ENCODE measurements around the gene RNF5.

RNF5 gene

GRCh38 chr6:32146287-32146686, 31.9 kb upstream of the RNF5 start:
- no peak for DNase-seq

GRCh38 chr6:32146687-32147086, 31.5 kb upstream of the RNF5 start:
- Histone ChIP-seq H4K20me1 (ENCODE audit: insufficient read depth, low read length) (no peaks in the 10 kb centered on the region), H3K9ac (ENCODE audit: low read length) (no peak overlapping the region), H3K27me3 (replicated peaks; ENCODE audit: insufficient read depth, low read length) (peaks cover 76% of the 10 kb centered on the region), H2AFZ (ENCODE audit: low read length) (no peak overlapping the region), H3K4me3 (ENCODE audit: low read length) (no peak overlapping the region), H3K79me2 (ENCODE audit: low read length) (no peaks in the 10 kb centered on the region), H3K9me2 (replicated peaks; ENCODE audit: insufficient read depth, low read length) (no peaks in the 10 kb centered on the region), H3K36me3 (replicated peaks; ENCODE audit: insufficient read depth, low read length) (no peaks in the 10 kb centered on the region), H3K27ac (ENCODE audit: low read length) (no peak overlapping the region), H3K4me1 (ENCODE audit: low read length) (no peaks in the 10 kb centered on the region), H3K4me2 (ENCODE audit: low read depth, low read length) (no peak overlapping the region), H3F3A (ENCODE audit: insufficient read depth, low read length) (no peaks in the 10 kb centered on the region), H3K9me3 (replicated peaks; ENCODE audit: insufficient read depth, low read length) (no peaks in the 10 kb centered on the region)
- TF ChIP-seq CTCF (IDR thresholded peaks at IDR 0.05; ENCODE audit: low read length) (no peak), EZH2 (optimal IDR thresholded peaks at IDR 0.05; ENCODE audit: low read depth, low read length) (no peak), EZH2phosphoT487 (IDR thresholded peaks at IDR 0.05; ENCODE audit: low read length) (no peak)
- DNase-seq, result no peak

More at GRCh38 chr6:32146287-32146686, 31.9 kb upstream of the RNF5 start:
- H3K9me3 ChIP-seq (replicated peaks; ENCODE audit: insufficient read depth, low read length), result no peaks in the 10 kb centered on the region
- H3K36me3 ChIP-seq (replicated peaks; ENCODE audit: insufficient read depth, low read length), result no peaks in the 10 kb centered on the region
- no peaks in the 10 kb centered on the region for H3F3A ChIP-seq (ENCODE audit: insufficient read depth, low read length)
- TF ChIP-seq EZH2 (optimal IDR thresholded peaks at IDR 0.05; ENCODE audit: low read depth, low read length) (no peak), EZH2phosphoT487 (IDR thresholded peaks at IDR 0.05; ENCODE audit: low read length) (no peak), CTCF (IDR thresholded peaks at IDR 0.05; ENCODE audit: low read length) (no peak)
- H3K9ac ChIP-seq (ENCODE audit: low read length), result no peak overlapping the region
- H3K79me2 ChIP-seq (ENCODE audit: low read length), result no peaks in the 10 kb centered on the region
- H3K27ac ChIP-seq (ENCODE audit: low read length), result no peak overlapping the region
- no peak overlapping the region for H2AFZ ChIP-seq (ENCODE audit: low read length)
- H4K20me1 ChIP-seq (ENCODE audit: insufficient read depth, low read length), result no peaks in the 10 kb centered on the region
- no peaks in the 10 kb centered on the region for H3K4me1 ChIP-seq (ENCODE audit: low read length)
- H3K4me3 ChIP-seq (ENCODE audit: low read length), result no peak overlapping the region
- H3K4me2 ChIP-seq (ENCODE audit: low read depth, low read length), result no peak overlapping the region
- H3K27me3 ChIP-seq (replicated peaks; ENCODE audit: insufficient read depth, low read length), result peaks cover 74% of the 10 kb centered on the region
- H3K9me2 ChIP-seq (replicated peaks; ENCODE audit: insufficient read depth, low read length), result no peaks in the 10 kb centered on the region

GRCh38 chr6:32147401-32148132, 30.6 kb upstream of the RNF5 start:
- Histone ChIP-seq H3K9ac (ENCODE audit: low read length) (no peak overlapping the region), H3K79me2 (ENCODE audit: low read length) (no peaks in the 10 kb centered on the region), H3K9me3 (replicated peaks; ENCODE audit: insufficient read depth, low read length) (no peaks in the 10 kb centered on the region), H3K27ac (ENCODE audit: low read length) (no peak overlapping the region), H2AFZ (ENCODE audit: low read length) (no peak overlapping the region), H4K20me1 (ENCODE audit: insufficient read depth, low read length) (no peaks in the 10 kb centered on the region), H3K9me2 (replicated peaks; ENCODE audit: insufficient read depth, low read length) (no peaks in the 10 kb centered on the region), H3K27me3 (replicated peaks; ENCODE audit: insufficient read depth, low read length) (peaks cover 83% of the 10 kb centered on the region), H3K36me3 (replicated peaks; ENCODE audit: insufficient read depth, low read length) (no peaks in the 10 kb centered on the region), H3K4me1 (ENCODE audit: low read length) (no peaks in the 10 kb centered on the region), H3F3A (ENCODE audit: insufficient read depth, low read length) (no peaks in the 10 kb centered on the region), H3K4me2 (ENCODE audit: low read depth, low read length) (no peak overlapping the region), H3K4me3 (ENCODE audit: low read length) (no peak overlapping the region)
- DNase-seq, result no peak
- TF ChIP-seq EZH2 (optimal IDR thresholded peaks at IDR 0.05; ENCODE audit: low read depth, low read length) (no peak), CTCF (IDR thresholded peaks at IDR 0.05; ENCODE audit: low read length) (no peak), EZH2phosphoT487 (IDR thresholded peaks at IDR 0.05; ENCODE audit: low read length) (no peak)

Data from MM.1S (cell line).